NCI-H2196 treated with DMSO at 0.1 percent for 48 hours (cell line): ENCODE data around the gene SLC41A3.
A peak's percentile ranks its signal among the peaks of the same experiment; 100 is the strongest.
"Not testable (repeated sequence)": the region's sequence is repeated elsewhere in the genome, so short reads cannot be mapped to it uniquely, and the experiment has no call there.

Source experiments
- DNase-seq: peaks from one replicate; lab custom pipeline; 2025; ENCODE audit not compliant: unreplicated experiment; lab: John Stamatoyannopoulos, UW

Gene SLC41A3

GRCh38 chr3:126056088-126056487 lies 27.8 kb downstream of the SLC41A3 start:
- DNase-seq: no peak

- DNase-seq: no peak
Observed at GRCh38 chr3:126054870-126055269, 29.1 kb downstream of the SLC41A3 start.

- DNase-seq: no peak
Observed at GRCh38 chr3:126053949-126054569, 29.9 kb downstream of the SLC41A3 start.

GRCh38 chr3:126053513-126053912 lies 30.4 kb downstream of the SLC41A3 start:
- DNase-seq: no peak

- no peak for DNase-seq
Observed at GRCh38 chr3:126052196-126053058, 31.5 kb downstream of the SLC41A3 start.

GRCh38 chr3:126051741-126052140 lies 32.2 kb downstream of the SLC41A3 start:
- no peak for DNase-seq

GRCh38 chr3:126051234-126051633 lies 32.7 kb downstream of the SLC41A3 start:
- no peak for DNase-seq

GRCh38 chr3:126050626-126051025 lies 33.3 kb downstream of the SLC41A3 start:
- no peak for DNase-seq

GRCh38 chr3:126050050-126050392 lies 33.9 kb downstream of the SLC41A3 start:
- no peak for DNase-seq

GRCh38 chr3:126049289-126050049 lies 34.5 kb downstream of the SLC41A3 start:
- no peak for DNase-seq

GRCh38 chr3:126040386-126040785 lies 43.5 kb downstream of the SLC41A3 start:
- DNase-seq: no peak

GRCh38 chr3:126039870-126040269 lies 44.1 kb downstream of the SLC41A3 start:
- no peak for DNase-seq

GRCh38 chr3:126038791-126039190 lies 45.1 kb downstream of the SLC41A3 start:
- not testable (repeated sequence) for DNase-seq

- DNase-seq: no peak
Observed at GRCh38 chr3:126036056-126036549, 47.8 kb downstream of the SLC41A3 start.

GRCh38 chr3:126035362-126036050 lies 48.4 kb downstream of the SLC41A3 start:
- no peak for DNase-seq

GRCh38 chr3:126034481-126035361 lies 49.2 kb downstream of the SLC41A3 start:
- DNase-seq: peak; percentile 6

- DNase-seq: no peak
Observed at GRCh38 chr3:126033765-126034164, 50.2 kb downstream of the SLC41A3 start.

- no peak for DNase-seq
Observed at GRCh38 chr3:126033051-126033745, 50.7 kb downstream of the SLC41A3 start.

GRCh38 chr3:126031981-126032471 lies 51.9 kb downstream of the SLC41A3 start:
- no peak for DNase-seq
